ENCODE measurements around the gene SPNS1.

DNA sequence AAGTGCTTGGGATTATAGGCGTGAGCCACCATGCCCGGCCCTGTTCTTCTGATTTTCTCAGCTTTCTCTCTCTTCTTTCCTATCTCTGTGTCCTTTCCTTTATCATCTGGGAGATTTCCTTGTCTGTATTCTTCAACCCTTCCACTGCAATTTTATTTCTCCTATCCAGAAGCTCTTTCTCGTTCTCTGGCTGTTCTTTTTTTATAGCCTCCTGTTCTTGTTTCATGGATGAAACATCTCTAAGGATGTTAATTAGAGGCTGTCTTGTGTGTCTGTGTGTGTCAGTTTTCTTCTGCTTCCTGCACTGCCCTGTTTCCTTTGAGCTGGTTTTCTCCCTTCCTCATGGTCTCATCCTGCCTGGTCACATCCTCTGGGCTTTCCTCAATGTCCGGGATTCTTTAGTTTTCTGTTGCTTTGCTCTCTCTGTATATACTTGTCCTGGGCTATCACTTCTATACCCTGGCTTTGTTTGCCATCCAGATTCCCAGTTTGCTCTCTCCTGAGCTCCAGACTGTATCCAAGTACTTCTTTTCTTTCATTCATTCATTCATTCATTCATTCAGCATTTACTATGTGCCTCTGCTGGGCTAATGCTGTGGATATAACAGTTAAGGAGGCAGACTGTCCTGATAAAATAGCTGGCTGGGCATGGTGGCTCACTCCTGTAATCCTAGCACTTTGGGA is 12.7 kb downstream of the SPNS1 start:
- TF ChIP-seq, protein P1, sequence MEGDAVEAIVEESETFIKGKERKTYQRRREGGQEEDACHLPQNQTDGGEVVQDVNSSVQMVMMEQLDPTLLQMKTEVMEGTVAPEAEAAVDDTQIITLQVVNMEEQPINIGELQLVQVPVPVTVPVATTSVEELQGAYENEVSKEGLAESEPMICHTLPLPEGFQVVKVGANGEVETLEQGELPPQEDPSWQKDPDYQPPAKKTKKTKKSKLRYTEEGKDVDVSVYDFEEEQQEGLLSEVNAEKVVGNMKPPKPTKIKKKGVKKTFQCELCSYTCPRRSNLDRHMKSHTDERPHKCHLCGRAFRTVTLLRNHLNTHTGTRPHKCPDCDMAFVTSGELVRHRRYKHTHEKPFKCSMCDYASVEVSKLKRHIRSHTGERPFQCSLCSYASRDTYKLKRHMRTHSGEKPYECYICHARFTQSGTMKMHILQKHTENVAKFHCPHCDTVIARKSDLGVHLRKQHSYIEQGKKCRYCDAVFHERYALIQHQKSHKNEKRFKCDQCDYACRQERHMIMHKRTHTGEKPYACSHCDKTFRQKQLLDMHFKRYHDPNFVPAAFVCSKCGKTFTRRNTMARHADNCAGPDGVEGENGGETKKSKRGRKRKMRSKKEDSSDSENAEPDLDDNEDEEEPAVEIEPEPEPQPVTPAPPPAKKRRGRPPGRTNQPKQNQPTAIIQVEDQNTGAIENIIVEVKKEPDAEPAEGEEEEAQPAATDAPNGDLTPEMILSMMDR (IDR thresholded peaks at IDR 0.05; ENCODE audit: low read depth, low read length), result no peak
- no peak for TF ChIP-seq EZH2phosphoT487 (IDR thresholded peaks at IDR 0.05; ENCODE audit: low read depth)
